ENCODE data around the gene CCDC8.

Gene CCDC8

GRCh38 chr19:46411925-46412649 is 1.3 kb downstream of the CCDC8 start:
- TF ChIP-seq CTCF (IDR thresholded peaks at IDR 0.05; ENCODE audit: insufficient read depth, low read length, missing control alignments) = no peak
- CTCF ChIA-PET = interaction anchor here (0.9 to 3.7 kb wide), 6 partner anchors 11 to 75 kb away, joined by 3 to 28 read pairs (median 4); no protein-coding TSS in a partner anchor
- POLR2A ChIA-PET = no interaction called here
- DNase-seq (ENCODE audit: low read depth, low spot score) = no peak
- peak overlapping the region; percentile 76 for H3K4me3 ChIP-seq (ENCODE audit: low read depth, low read length)

- no peak for DNase-seq (ENCODE audit: low read depth, low spot score)
Measured at GRCh38 chr19:46411088-46411924, 2.1 kb downstream of the CCDC8 start.

GRCh38 chr19:46410205-46411087 is 2.9 kb downstream of the CCDC8 start:
- CTCF ChIA-PET = interaction anchor here (0.6 to 3.7 kb wide), 7 partner anchors 10 to 344 kb away, joined by 3 to 28 read pairs (median 5); no protein-coding TSS in a partner anchor
- DNase-seq (ENCODE audit: low read depth, low spot score) = no peak
- POLR2A ChIA-PET = no interaction called here
- H3K4me3 ChIP-seq (ENCODE audit: low read depth, low read length) = peak overlapping the region; percentile 76
- no peak for TF ChIP-seq CTCF (IDR thresholded peaks at IDR 0.05; ENCODE audit: insufficient read depth, low read length, missing control alignments)

More at GRCh38 chr19:46411088-46411924, 2.1 kb downstream of the CCDC8 start:
- CTCF ChIA-PET = interaction anchor here (0.9 to 3.7 kb wide), 7 partner anchors 10 to 79 kb away, joined by 3 to 28 read pairs (median 5); no protein-coding TSS in a partner anchor
- POLR2A ChIA-PET = no interaction called here
- no peak for TF ChIP-seq CTCF (IDR thresholded peaks at IDR 0.05; ENCODE audit: insufficient read depth, low read length, missing control alignments)
- H3K4me3 ChIP-seq (ENCODE audit: low read depth, low read length) = peak overlapping the region; percentile 76

- ChIA-PET POLR2A (no interaction called here), CTCF (interaction anchor here (1.8 to 10.8 kb wide), 4 partner anchors 8 to 80 kb away, joined by 6 to 257 read pairs (median 24); no protein-coding TSS in a partner anchor)
- DNase-seq (ENCODE audit: low read depth, low spot score) = no peak
- TF ChIP-seq CTCF (IDR thresholded peaks at IDR 0.05; ENCODE audit: insufficient read depth, low read length, missing control alignments) = no peak
- H3K4me3 ChIP-seq (ENCODE audit: low read depth, low read length) = no peak overlapping the region
Measured at GRCh38 chr19:46409191-46409590, 4.2 kb downstream of the CCDC8 start.

- ChIA-PET CTCF (interaction anchor here (0.9 to 10.8 kb wide), 6 partner anchors 8 to 136 kb away, joined by 3 to 257 read pairs (median 14); no protein-coding TSS in a partner anchor), POLR2A (interaction anchor here (0.7 kb wide), 1 partner anchor 65 kb away, joined by 4 read pairs; no protein-coding TSS in a partner anchor)
- TF ChIP-seq CTCF (IDR thresholded peaks at IDR 0.05; ENCODE audit: insufficient read depth, low read length, missing control alignments) = no peak
- 0 out of 2 replicates have a peak overlapping the region, but pooled peaks have one; percentile 20 for H3K4me3 ChIP-seq (ENCODE audit: low read depth, low read length)
- DNase-seq (ENCODE audit: low read depth, low spot score) = no peak
Measured at GRCh38 chr19:46408664-46409039, 4.7 kb downstream of the CCDC8 start.

All from AG04449 (cell line).